GM19324 (cell line): ENCODE data around the gene JAZF1.

Source experiments
- ATAC-seq: cut with Tn5 transposase; IDR thresholded peaks from one replicate; pipeline ENCODE4 v1.9.1; 2021; ENCODE audit warnings: mild to moderate bottlenecking, moderate library complexity; ENCODE audit not compliant: unreplicated experiment, low FRiP score

JAZF1 gene

GRCh38 chr7:28055161-28055544 is 125.4 kb downstream of the JAZF1 start:
- no peak for ATAC-seq

- ATAC-seq = no peak
These were observed 125.9 kb downstream of the JAZF1 start for GRCh38 chr7:28054531-28055160.

DNA sequence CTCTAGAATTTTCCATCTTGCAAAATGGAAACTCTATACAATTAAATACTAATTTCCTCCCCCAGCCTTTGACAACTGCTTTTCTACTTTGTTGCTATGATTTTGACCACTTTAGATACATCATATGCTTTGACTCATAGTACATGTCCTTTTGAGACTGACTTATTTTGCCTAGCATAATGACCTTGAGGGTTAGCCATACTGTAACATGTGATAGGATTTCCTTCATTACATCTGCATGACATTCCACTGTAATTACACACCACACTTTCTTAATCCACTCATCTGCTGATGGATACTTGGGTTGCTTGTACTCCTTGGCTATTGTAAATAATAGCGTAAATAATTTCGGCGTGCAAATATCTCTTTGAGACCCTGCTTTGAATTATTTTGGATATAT is 127.7 kb downstream of the JAZF1 start:
- no peak for ATAC-seq

DNA sequence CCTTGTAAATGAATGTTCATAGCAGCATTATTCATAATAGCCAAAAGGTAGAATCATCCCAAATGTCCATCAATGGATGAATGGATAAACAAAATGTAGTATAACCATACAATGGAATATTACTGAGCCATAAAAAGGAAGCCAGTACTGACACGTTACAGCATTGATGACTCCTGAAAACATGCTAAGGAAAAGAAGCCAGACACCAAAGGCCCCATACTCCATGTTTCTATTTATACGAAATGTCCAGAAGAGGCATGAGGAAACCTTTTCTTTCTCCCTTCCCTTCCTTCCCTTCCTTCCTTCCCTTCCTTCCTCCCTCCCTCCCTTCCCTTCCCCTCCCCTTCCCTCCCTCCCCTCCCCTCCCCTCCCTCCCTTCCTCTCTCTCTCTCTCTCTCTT is 131.9 kb downstream of the JAZF1 start:
- ATAC-seq = no peak

- no peak for ATAC-seq
These were observed 134.6 kb downstream of the JAZF1 start for GRCh38 chr7:28046035-28046434.

GRCh38 chr7:28045592-28045991 is 135.0 kb downstream of the JAZF1 start:
- no peak for ATAC-seq

DNA sequence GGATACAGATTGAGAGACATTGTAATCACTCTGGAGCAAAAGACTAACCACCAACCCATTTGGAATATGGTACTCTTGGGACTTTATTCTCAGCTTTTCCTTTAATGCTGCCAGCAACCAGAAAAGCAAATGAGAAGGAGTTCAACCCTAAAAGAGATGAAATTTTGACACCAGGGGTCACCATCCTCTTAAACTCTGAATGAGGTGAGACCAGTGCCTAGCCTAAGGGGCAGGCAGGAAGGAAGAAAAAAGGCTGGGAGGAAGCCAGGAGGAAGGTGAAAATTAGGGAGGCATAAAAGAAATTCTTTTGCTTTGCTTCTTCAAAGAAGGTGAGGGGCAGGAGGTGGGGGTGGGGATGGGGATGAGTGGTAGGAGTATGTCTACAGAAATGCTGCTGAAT is 135.8 kb downstream of the JAZF1 start:
- no peak for ATAC-seq

DNA sequence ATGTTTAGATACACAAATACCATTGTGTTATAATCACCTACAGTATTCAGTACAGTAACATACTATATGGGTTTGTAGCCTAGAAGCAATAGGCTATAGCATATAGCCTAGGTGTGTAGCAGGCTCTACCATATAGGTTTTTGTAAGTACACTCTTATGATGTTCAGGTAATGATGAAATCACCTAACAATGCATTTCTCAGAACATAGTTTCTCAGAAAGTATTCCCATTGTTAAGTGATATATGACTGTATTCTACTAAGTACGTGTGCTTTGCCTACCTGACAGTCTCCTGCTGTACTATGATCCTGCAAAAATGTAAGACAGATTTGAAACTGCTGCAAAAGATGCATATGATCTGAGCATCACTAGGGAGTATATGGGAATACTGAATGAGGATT is 137.9 kb downstream of the JAZF1 start:
- no peak for ATAC-seq

- ATAC-seq = no peak
These were observed 138.9 kb downstream of the JAZF1 start for GRCh38 chr7:28041508-28042314.

- no peak for ATAC-seq
These were observed 142.3 kb downstream of the JAZF1 start for GRCh38 chr7:28038175-28038797.

- no peak for ATAC-seq
These were observed 143.2 kb downstream of the JAZF1 start for GRCh38 chr7:28037220-28038010.

DNA sequence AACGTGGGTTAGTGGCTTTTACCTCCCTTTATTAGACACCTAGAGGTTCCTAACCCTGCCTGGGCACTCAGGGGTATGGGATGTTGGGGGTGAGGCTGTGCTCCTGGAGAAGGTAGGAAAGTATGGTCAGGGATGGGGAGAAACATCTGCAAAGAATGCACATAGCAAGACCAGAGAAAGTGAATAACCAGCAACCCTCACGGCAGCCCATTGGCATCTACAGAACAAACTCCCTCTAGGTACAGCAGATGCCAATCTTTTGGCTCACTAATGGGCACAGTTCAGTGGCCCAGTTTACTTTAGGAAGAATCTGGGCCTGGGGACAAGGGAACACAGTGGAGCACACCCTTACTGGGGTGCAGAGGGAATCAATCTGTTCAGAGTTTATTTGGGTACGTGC is 143.9 kb downstream of the JAZF1 start:
- no peak for ATAC-seq

DNA sequence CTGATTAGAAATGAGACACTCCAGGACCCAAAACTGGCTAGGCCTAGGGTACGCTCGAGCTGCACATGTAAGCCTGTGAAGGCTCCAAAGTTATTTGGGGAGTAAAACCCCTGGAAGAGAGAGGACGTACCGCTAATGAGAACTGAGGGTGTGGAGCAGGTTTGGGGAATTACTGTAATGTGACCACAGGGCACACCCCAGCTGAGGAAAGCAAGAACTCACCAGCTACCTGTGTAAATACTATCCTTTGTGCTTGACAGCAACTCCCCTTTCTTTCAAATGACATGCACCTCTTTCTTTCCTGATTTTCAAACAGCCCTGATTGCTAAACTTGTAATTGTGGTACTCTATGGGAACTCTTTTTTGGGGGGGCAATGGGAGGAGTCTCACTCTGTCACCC is 147.2 kb downstream of the JAZF1 start:
- no peak for ATAC-seq

DNA sequence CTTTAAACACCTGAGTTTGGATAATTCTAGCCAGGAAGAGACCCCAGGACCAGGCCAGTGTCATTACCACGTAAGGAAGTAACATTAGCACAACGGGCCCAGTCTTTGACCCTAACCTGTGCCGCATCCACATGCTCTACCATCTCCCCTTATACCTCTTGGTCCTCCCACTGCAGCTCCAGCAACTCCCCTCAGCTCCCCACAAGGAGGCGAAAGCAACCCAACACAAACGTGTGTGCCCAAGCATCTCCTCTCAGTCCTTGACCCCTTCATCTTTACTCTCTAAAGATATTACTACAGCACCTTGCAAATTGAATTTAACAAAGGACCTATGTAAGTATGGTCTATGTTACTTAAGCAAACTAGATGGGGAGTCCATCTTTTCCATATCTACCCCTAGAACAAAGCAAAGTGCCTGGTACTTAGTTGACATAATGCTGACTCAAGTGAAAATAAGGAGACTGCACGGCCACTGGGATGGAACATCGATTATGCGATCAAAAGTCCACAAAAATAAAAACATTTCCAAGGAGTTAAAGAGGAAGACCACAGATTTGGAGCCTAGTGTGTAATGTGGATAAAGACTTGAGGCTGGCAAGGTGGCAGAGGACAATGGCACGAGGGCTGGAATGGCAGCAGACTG is 147.7 kb downstream of the JAZF1 start:
- no peak for ATAC-seq

DNA sequence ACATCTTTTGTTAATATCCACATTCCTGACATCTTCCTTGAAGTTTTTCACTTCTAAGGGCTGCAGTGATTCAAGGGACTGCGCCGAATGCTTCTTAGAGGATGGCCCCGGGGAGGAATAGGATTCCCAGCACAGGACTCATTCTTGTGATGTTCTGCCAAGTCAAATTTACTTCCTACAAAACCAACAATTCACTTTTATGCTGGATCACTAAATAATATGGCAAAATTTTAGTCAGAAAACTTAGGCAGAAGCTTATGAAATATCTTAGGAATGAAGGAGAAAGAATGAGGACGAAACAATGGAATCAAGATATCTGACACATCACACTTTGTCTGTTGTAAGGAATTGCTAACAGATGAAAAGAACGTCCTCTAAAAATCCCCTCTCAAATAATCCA is 151.5 kb downstream of the JAZF1 start:
- ATAC-seq = no peak

DNA sequence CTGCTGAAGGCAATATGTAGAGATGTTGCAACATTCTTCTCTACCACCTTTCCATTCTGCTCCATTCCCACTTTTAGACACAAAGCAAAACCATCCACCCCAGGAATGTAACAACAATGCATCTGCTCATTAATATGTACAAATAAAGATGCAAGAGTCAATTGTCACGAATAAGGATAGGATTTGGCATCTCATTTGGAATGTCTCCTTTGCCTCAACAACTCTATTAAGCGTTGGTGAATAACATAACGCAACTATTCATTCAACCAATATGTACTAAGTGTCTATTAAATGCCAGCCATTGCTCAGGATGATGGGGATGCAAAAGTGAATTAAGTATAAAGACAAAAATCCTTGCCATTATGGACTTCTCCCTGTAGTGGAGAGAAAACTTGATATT is 152.1 kb downstream of the JAZF1 start:
- no peak for ATAC-seq

DNA sequence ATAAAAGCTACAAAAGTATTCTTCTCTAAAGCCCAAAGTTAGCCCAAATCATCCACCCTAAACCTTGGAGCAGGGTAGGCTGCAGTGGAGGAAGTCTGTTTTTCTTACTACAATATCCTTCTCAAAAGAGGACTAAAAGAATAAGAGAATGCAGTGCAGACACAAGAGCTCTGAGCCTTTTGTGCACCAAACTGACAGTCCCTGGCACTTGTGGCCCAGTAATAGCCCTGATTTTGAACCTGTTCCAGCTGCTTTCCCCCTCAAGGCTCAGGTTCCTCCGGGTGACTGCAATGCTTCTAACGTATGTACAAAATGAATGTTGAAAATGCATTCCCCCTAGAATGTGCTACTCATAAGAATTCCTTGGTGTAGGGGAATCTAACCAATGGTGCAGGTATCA is 154.4 kb downstream of the JAZF1 start:
- no peak for ATAC-seq

DNA sequence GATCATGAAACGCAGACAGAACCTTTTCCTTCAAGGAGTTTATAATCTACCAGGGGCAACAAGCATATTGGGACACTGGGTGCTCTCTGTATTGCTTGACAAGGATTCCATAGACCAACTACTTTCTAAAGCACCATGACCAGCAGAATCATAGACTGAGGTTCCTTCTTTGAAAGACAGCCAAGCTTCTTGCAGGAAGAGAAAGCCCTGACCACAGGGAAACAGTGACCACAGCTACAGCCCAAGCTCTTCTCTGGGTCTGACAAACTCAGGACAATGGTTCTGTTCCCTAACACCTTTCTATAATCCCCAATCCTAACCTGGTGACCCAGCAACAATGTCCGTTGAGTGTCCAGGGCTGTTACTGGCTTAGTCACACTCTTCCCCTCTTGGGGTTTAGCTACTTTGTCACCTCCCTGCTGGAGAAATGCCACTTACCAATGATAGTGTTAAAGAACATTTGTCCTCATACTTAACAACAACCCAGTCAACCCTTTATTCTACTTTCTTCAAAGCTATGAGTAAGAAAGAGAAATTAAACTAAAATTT is 155.7 kb downstream of the JAZF1 start:
- no peak for ATAC-seq

DNA sequence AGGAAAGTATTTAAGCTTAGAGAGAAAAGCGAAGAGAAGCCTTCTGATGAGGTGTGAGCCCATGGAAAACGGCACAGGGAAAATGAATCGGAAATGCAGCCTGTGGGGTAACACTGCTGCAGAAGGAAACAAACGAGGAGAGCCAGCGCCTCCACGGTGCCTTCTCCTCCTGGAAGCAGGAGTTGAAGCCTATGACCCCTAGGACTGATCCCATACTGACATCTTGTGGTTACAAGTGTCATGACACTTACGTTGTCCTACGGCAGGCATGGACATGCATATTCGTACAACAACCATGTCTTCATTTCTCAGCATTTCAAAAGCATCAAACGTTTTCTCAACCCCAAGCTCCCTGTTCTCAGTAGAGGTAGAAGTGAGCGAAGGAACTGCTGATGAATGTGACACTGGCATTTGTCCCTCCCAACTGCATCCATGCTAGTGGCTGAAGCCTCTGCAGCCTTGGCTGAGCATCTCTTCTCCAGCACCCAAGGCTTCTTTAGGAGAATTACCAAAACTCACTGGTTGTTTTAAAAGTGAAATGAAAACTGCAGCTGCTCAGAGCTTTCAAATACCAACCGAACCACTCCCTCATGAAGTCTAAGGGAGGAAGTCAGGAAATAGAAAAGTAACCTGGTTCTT is 160.2 kb downstream of the JAZF1 start:
- ATAC-seq = peak; percentile 62
